GM21717 (cell line): Measurements from ENCODE around the gene FAM210A.

Experiments
- ATAC-seq: cut with Tn5 transposase; IDR thresholded peaks from one replicate; pipeline ENCODE4 v1.9.1; 2021; ENCODE audit warnings: mild to moderate bottlenecking, moderate library complexity; ENCODE audit not compliant: unreplicated experiment

Gene FAM210A

GRCh38 chr18:13649397-13650390 is 76.7 kb downstream of the FAM210A start:
- ATAC-seq, result no peak

GRCh38 chr18:13647761-13648160 is 78.6 kb downstream of the FAM210A start:
- ATAC-seq, result no peak

GRCh38 chr18:13646633-13647032 is 79.7 kb downstream of the FAM210A start:
- ATAC-seq, result no peak

- ATAC-seq, result no peak
These were observed 81.3 kb downstream of the FAM210A start for GRCh38 chr18:13645093-13645492.

GRCh38 chr18:13643261-13643751 is 83.1 kb downstream of the FAM210A start:
- no peak for ATAC-seq

- no peak for ATAC-seq
These were observed 83.9 kb downstream of the FAM210A start for GRCh38 chr18:13642440-13642827.

GRCh38 chr18:13641551-13642439 is 84.6 kb downstream of the FAM210A start:
- ATAC-seq, result no peak

GRCh38 chr18:13640266-13640860 is 86.0 kb downstream of the FAM210A start:
- no peak for ATAC-seq

GRCh38 chr18:13638719-13639595 is 87.4 kb downstream of the FAM210A start:
- no peak for ATAC-seq

GRCh38 chr18:13635046-13635445 is 91.3 kb downstream of the FAM210A start:
- no peak for ATAC-seq

- no peak for ATAC-seq
These were observed 92.7 kb downstream of the FAM210A start for GRCh38 chr18:13633700-13634099.

GRCh38 chr18:13630716-13631268 is 95.6 kb downstream of the FAM210A start:
- ATAC-seq, result no peak

- ATAC-seq, result no peak
These were observed 96.3 kb downstream of the FAM210A start for GRCh38 chr18:13629841-13630715.

GRCh38 chr18:13628211-13628610 is 98.1 kb downstream of the FAM210A start:
- ATAC-seq, result no peak

- no peak for ATAC-seq
These were observed 98.7 kb downstream of the FAM210A start for GRCh38 chr18:13627639-13628038.

GRCh38 chr18:13626544-13626908 is 99.8 kb downstream of the FAM210A start:
- no peak for ATAC-seq

GRCh38 chr18:13625843-13626543 is 100.4 kb downstream of the FAM210A start:
- no peak for ATAC-seq

GRCh38 chr18:13625355-13625754 is 101.0 kb downstream of the FAM210A start:
- ATAC-seq, result no peak
